H9 (cell line): ENCODE results near the gene PRR35. TPM values are rescaled to one million over a fixed set of nuclear protein-coding genes. Genes with fewer than 3 reads are reported as not detected.

Experiments
- DNase-seq: peaks from one replicate; pipeline ENCODE4 v3.0.0-alpha.2; 2017
- H2AFZ ChIP-seq: one replicate; pipeline ENCODE4 v1.6.1; 2013; ENCODE audit warnings: mild to moderate bottlenecking, low read length, control low read depth, moderate library complexity
- H2AK5ac ChIP-seq: 2 replicates; pipeline ENCODE4 v1.6.1; 2013; ENCODE audit warnings: low read length, control low read depth, mixed read lengths; ENCODE audit not compliant: insufficient read length
- H2BK120ac ChIP-seq: one replicate; pipeline ENCODE4 v1.6.1; 2013; ENCODE audit warnings: low read depth, mild to moderate bottlenecking, low read length, control low read depth, inconsistent platforms; ENCODE audit not compliant: poor library complexity, severe bottlenecking
- H2BK12ac ChIP-seq: 2 replicates; pipeline ENCODE4 v1.6.1; 2013; ENCODE audit warnings: low read length, control low read depth, mixed read lengths, low read depth; ENCODE audit not compliant: insufficient read length
- H2BK15ac ChIP-seq: 2 replicates; pipeline ENCODE4 v1.6.1; 2013; ENCODE audit warnings: low read depth, low read length, control low read depth
- H2BK20ac ChIP-seq: one replicate; pipeline ENCODE4 v1.6.1; 2013; ENCODE audit warnings: low read depth, mild to moderate bottlenecking, low read length, control low read depth, inconsistent platforms; ENCODE audit not compliant: poor library complexity, severe bottlenecking
- H2BK5ac ChIP-seq: 2 replicates; pipeline ENCODE4 v1.6.1; 2013; ENCODE audit warnings: low read length, control low read depth, mixed read lengths; ENCODE audit not compliant: insufficient read length
- H3K14ac ChIP-seq: 2 replicates; pipeline ENCODE4 v1.6.1; 2013; ENCODE audit warnings: low read length, control low read depth; ENCODE audit not compliant: insufficient read depth
- H3K18ac ChIP-seq: 2 replicates; pipeline ENCODE4 v1.6.1; 2013; ENCODE audit warnings: low read depth, mild to moderate bottlenecking, mixed read lengths, low read length, control low read depth; ENCODE audit not compliant: insufficient read length
- H3K23ac ChIP-seq: 2 replicates; pipeline ENCODE4 v1.6.1; 2013; ENCODE audit warnings: low read length, control low read depth, mixed read lengths, low read depth; ENCODE audit not compliant: insufficient read length
- H3K23me2 ChIP-seq: 2 replicates; pipeline ENCODE4 v1.6.1; 2013; ENCODE audit warnings: low read depth, mild to moderate bottlenecking, mixed read lengths, low read length, control low read depth; ENCODE audit not compliant: insufficient read length, poor library complexity, severe bottlenecking
- H3K27ac ChIP-seq: 2 replicates; pipeline ENCODE4 v1.5.1; 2013; ENCODE audit warnings: low read length, control low read depth, mixed read lengths, low read depth; ENCODE audit not compliant: insufficient read length
- H3K27me3 ChIP-seq: 2 replicates; pipeline ENCODE4 v1.6.1; 2013; ENCODE audit warnings: low read length, control low read depth, inconsistent platforms; ENCODE audit not compliant: insufficient read depth
- H3K4ac ChIP-seq: 2 replicates; pipeline ENCODE4 v1.6.1; 2013; ENCODE audit warnings: low read depth, mild to moderate bottlenecking, control low read depth, inconsistent platforms, low read length, moderate library complexity
- H3K4me1 ChIP-seq: 2 replicates; pipeline ENCODE4 v1.6.1; 2013; ENCODE audit warnings: low read length, control low read depth, inconsistent platforms; ENCODE audit not compliant: insufficient read depth
- H3K4me2 ChIP-seq: 2 replicates; pipeline ENCODE4 v1.6.1; 2013; ENCODE audit warnings: low read length, control low read depth, mixed read lengths; ENCODE audit not compliant: insufficient read length, insufficient read depth
- H3K56ac ChIP-seq: 2 replicates; pipeline ENCODE4 v1.6.1; 2013; ENCODE audit warnings: low read depth, mild to moderate bottlenecking, mixed read lengths, low read length, control low read depth; ENCODE audit not compliant: insufficient read length
- H3K79me1 ChIP-seq: 2 replicates; pipeline ENCODE4 v1.6.1; 2013; ENCODE audit warnings: low read depth, mild to moderate bottlenecking, moderate library complexity, low read length, control low read depth, inconsistent platforms; ENCODE audit not compliant: insufficient read depth, poor library complexity, severe bottlenecking
- H3K79me2 ChIP-seq: 2 replicates; pipeline ENCODE4 v1.6.1; 2013; ENCODE audit warnings: low read length, control low read depth, inconsistent platforms; ENCODE audit not compliant: insufficient read depth
- H3K9ac ChIP-seq: 2 replicates; pipeline ENCODE4 v1.6.1; 2013; ENCODE audit warnings: low read length, control low read depth, mixed read lengths; ENCODE audit not compliant: insufficient read length; ENCODE audit errors: extremely low read depth
- H3K9me3 ChIP-seq: one replicate; pipeline ENCODE4 v1.6.1; 2013; ENCODE audit warnings: low read depth, low read length, inconsistent platforms; ENCODE audit not compliant: control insufficient read depth
- H3T11ph ChIP-seq: one replicate; pipeline ENCODE4 v1.6.1; 2013; ENCODE audit warnings: mild to moderate bottlenecking, low read length, control low read depth, inconsistent platforms
- H4K20me1 ChIP-seq: one replicate; pipeline ENCODE4 v1.6.1; 2013; ENCODE audit not compliant: control insufficient read depth, insufficient read length, insufficient read depth
- H4K5ac ChIP-seq: 2 replicates; pipeline ENCODE4 v1.6.1; 2013; ENCODE audit warnings: low read depth, mild to moderate bottlenecking, mixed read lengths, low read length, control low read depth; ENCODE audit not compliant: insufficient read length
- H4K8ac ChIP-seq: replicated peaks from 2 replicates; pipeline ENCODE4 v1.6.1; 2013; ENCODE audit warnings: low read length, control low read depth, mixed read lengths, low read depth; ENCODE audit not compliant: insufficient read length
- H4K91ac ChIP-seq: 2 replicates; pipeline ENCODE4 v1.6.1; 2013; ENCODE audit warnings: low read depth, mild to moderate bottlenecking, moderate library complexity, mixed read lengths, low read length, control low read depth; ENCODE audit not compliant: insufficient read length
- H3K27ac Mint-ChIP-seq, 3 experiments: 2 replicates in 2 of 3; 3 replicates in 1 of 3; pipeline ENCODE4 v1.8.0; 2020 to 2021; ENCODE audit warnings: mixed read lengths in 3 of 3, mild to moderate bottlenecking in 1 of 3, moderate library complexity in 1 of 3
- H3K27me3 Mint-ChIP-seq: 2 replicates; pipeline ENCODE4 v1.8.0; 2021; ENCODE audit warnings: low read depth, mild to moderate bottlenecking, moderate library complexity, mixed read lengths
- H3K36me3 Mint-ChIP-seq, 3 experiments: 2 replicates in 2 of 3; 3 replicates in 1 of 3; pipeline ENCODE4 v1.8.0; 2020 to 2021; ENCODE audit warnings: low read depth in 3 of 3, mixed read lengths in 3 of 3; ENCODE audit not compliant: insufficient read depth in 1 of 3
- H3K4me1 Mint-ChIP-seq, 2 experiments: 2 replicates each; pipeline ENCODE4 v1.8.0; 2020; ENCODE audit warnings: mixed read lengths in 2 of 2
- H3K4me3 Mint-ChIP-seq, 2 experiments: 2 replicates in 1 of 2; 3 replicates in 1 of 2; pipeline ENCODE4 v1.8.0; 2020 to 2021; ENCODE audit warnings: mild to moderate bottlenecking in 2 of 2, mixed read lengths in 2 of 2, moderate library complexity in 1 of 2
- H3K9me3 Mint-ChIP-seq, 2 experiments: 2 replicates in 1 of 2; 3 replicates in 1 of 2; pipeline ENCODE4 v1.8.0; 2020; ENCODE audit warnings: mild to moderate bottlenecking in 2 of 2, mixed read lengths in 2 of 2, moderate library complexity in 1 of 2
- CTCF ChIP-seq: fragments of 200-600 bp; sonication (generic); conservative IDR thresholded peaks from 3 replicates; pipeline ENCODE4 v1.8.0; 2021; ENCODE audit warnings: antibody characterized with exemption, mild to moderate bottlenecking
- WGBS: extraction: QIAGEN DNeasy Blood & Tissue Kit; methylation state at CpG from one replicate; pipeline ENCODE4 v1.1.7; 2013; ENCODE audit warnings: missing lambda C conversion rate, low lambda C conversion rate, mixed read lengths; ENCODE audit not compliant: insufficient read length; ENCODE audit errors: extremely low coverage; 5-methylcytosine and 5-hydroxymethylcytosine counted together
- total RNA-seq: library from RNA; stranded (reverse); gene quantifications from 2 replicates; pipeline ENCODE4 v1.2.1, GENCODE V29; 2021

The PRR35 gene
- total RNA-seq, 1 experiment from 2014 or later = 0.33 TPM

- no peaks in the 10 kb centered on the region for H3K9me3 Mint-ChIP-seq
- no peak within 1 kb of the TSS for H2BK15ac ChIP-seq
- no peak within 1 kb of the TSS for H2AK5ac ChIP-seq
- H3K36me3 Mint-ChIP-seq = peaks cover 0 to 2% (median 0%) of the 10 kb centered on the region in 3 experiments; a peak in 2 of 7 replicates
- no peak for TF ChIP-seq CTCF
- no peak within 1 kb of the TSS for H2BK12ac ChIP-seq
- no peak within 1 kb of the TSS for H3K27ac ChIP-seq
- no peaks in the 10 kb centered on the region for H3K79me1 ChIP-seq
- H3K27me3 Mint-ChIP-seq = peaks cover 1% of the 10 kb centered on the region; the same call in 1 of the 2 replicates
- H3K4me1 ChIP-seq = no peaks in the 10 kb centered on the region
- H3K4ac ChIP-seq = no peak within 1 kb of the TSS
- peak within 1 kb of the TSS; percentile 77 for H3K14ac ChIP-seq
- H3K23ac ChIP-seq = no peak within 1 kb of the TSS
- no peak within 1 kb of the TSS for H3K56ac ChIP-seq
- no peaks in the 10 kb centered on the region for H4K20me1 ChIP-seq
- H3K27me3 ChIP-seq = no peaks in the 10 kb centered on the region
- no peaks in the 10 kb centered on the region; the same call in 1 of the 2 replicates for H3K79me2 ChIP-seq
- no peak within 1 kb of the TSS for H2BK20ac ChIP-seq
- peaks cover 5% of the 10 kb centered on the region for H3K23me2 ChIP-seq
- no peak within 1 kb of the TSS for H2BK120ac ChIP-seq
- H3K4me1 Mint-ChIP-seq = peaks cover 13 to 36% of the 10 kb centered on the region in 2 experiments
- peak within 1 kb of the TSS; percentile 80 for H3K9ac ChIP-seq
- no CpG with 5 or more reads among the region's 87 CpGs for WGBS
- no peak within 1 kb of the TSS for H2BK5ac ChIP-seq
- no peaks in the 10 kb centered on the region for H3K9me3 ChIP-seq
- no peak within 1 kb of the TSS for H4K5ac ChIP-seq
- H4K8ac ChIP-seq = no peak within 1 kb of the TSS
- H3K4me2 ChIP-seq = peak within 1 kb of the TSS; percentile 70
- H3K18ac ChIP-seq = peak within 1 kb of the TSS; percentile 51
- no peak within 1 kb of the TSS for H2AFZ ChIP-seq
- DNase-seq = peak; percentile 83
- H3K4me3 Mint-ChIP-seq = peak within 1 kb of the TSS; percentile 85 to 91
- no peak within 1 kb of the TSS for H4K91ac ChIP-seq
- no peak within 1 kb of the TSS for H3T11ph ChIP-seq
- H3K27ac Mint-ChIP-seq = peak within 1 kb of the TSS in 2 of 3 experiments; percentile 96 to 97; a peak in 4 of 7 replicates
These were observed 9.5 kb downstream of the PRR35 start, which contains the start of gene PIGQ for GRCh38 chr16:569445-570254. Gene PIGQ, plus strand, starts transcription at chr16:569968. Its CDS starts 4,107 bp downstream, at chr16:574075.
